Astrocyte (in vitro differentiated cells and primary cell): Measurements from ENCODE around the gene RFX1.

ENCODE experiments used
- CTCF ChIP-seq: IDR thresholded peaks from 2 replicates; pipeline ENCODE4 v1.5.1; 2011; ENCODE audit warnings: low read depth, mild to moderate bottlenecking, inconsistent platforms, low read length, moderate library complexity; ENCODE audit not compliant: insufficient read depth
- EZH2 ChIP-seq: IDR thresholded peaks from 2 replicates; pipeline ENCODE4 v1.6.1; 2012; ENCODE audit warnings: mild to moderate bottlenecking, low read length, inconsistent platforms; ENCODE audit not compliant: insufficient read depth

- TF ChIP-seq CTCF = peak; percentile 15
- TF ChIP-seq EZH2 = no peak
Measured at GRCh38 chr19:13959962-13960862, 45.9 kb downstream of the RFX1 start.
